Testis (tissue), 3 donors: ENCODE data around the gene VPS52. TPM values are rescaled to one million over a fixed set of nuclear protein-coding genes. Genes with fewer than 3 reads are reported as not detected.

Experiments
- DNase-seq: peaks from one replicate; pipeline ENCODE4 v3.0.0-alpha.2; 2019
- H3K27ac ChIP-seq, 2 donors: fragments of 200-600 bp; sonication (generic); one replicate each; pipeline ENCODE4 v1.5.1; 2019
- H3K27me3 ChIP-seq: fragments of 200-600 bp; sonication (generic); one replicate; pipeline ENCODE4 v1.5.1; 2019
- H3K36me3 ChIP-seq: fragments of 200-600 bp; sonication (generic); one replicate; pipeline ENCODE4 v1.5.1; 2017; ENCODE audit warnings: low read depth; ENCODE audit errors: missing control alignments
- H3K4me1 ChIP-seq: fragments of 200-600 bp; sonication (generic); one replicate; pipeline ENCODE4 v1.5.1; 2019
- H3K4me3 ChIP-seq, 2 donors: fragments of 200-600 bp; sonication (generic); one replicate each; pipeline ENCODE4 v1.5.1; 2017 to 2019
- H3K9me3 ChIP-seq: fragments of 200-600 bp; sonication (generic); one replicate; pipeline ENCODE4 v1.5.1; 2017
- CTCF ChIP-seq, 3 experiments: fragments of 450-650 bp in 2 of 3; fragments of 200-600 bp in 1 of 3; sonication (generic) in 1 of 3; IDR thresholded peaks; one replicate each; pipeline ENCODE4 v1.5.1; 2016 to 2019; ENCODE audit warnings: antibody characterized with exemption in 3 of 3, mild to moderate bottlenecking in 2 of 3, moderate library complexity in 1 of 3
- POLR2A ChIP-seq: fragments of 450-650 bp; IDR thresholded peaks from one replicate; pipeline ENCODE4 v1.6.1; 2017; ENCODE audit warnings: antibody characterized with exemption, mild to moderate bottlenecking, moderate library complexity
- WGBS, 2 donors: methylation state at CpG; one replicate each; pipeline ENCODE4 v1.1.5; 2018; 5-methylcytosine and 5-hydroxymethylcytosine counted together
- intact Hi-C: fragments of 100-400 bp; cut with DNase I; formaldehyde crosslinking; loops from one replicate; pipeline ENCODE4 v1.15.1; 2023; ENCODE audit warnings: low total_unique reads
- polyA plus RNA-seq: library from polyadenylated mRNA; stranded (reverse); fragments of 350-450 nt; fragmentation: Illumina TruSeq; extraction: RNeasy Lipid Tissue Mini Kit (QIAGEN cat#74804); gene quantifications from one replicate; pipeline ENCODE4 v1.2.3, GENCODE V29; 2014; ENCODE audit warnings: low read depth, low replicate concordance; ENCODE audit not compliant: insufficient read depth
- total RNA-seq, 2 donors: library from RNA; depleted of rRNA; stranded (reverse); fragments of >200 nt; gene quantifications; one replicate each; pipeline ENCODE4 v1.2.3, GENCODE V29; 2016

Gene VPS52
- total and polyA plus RNA-seq, 3 donors from 2014 or later, result 71.0 to 87.1 (median 85.0) TPM

GRCh38 chr6:33212857-33213165 is 58.9 kb downstream of the VPS52 start:
- H3K4me3 ChIP-seq, result peak overlapping the region; percentile 42 to 48
- no peaks in the 10 kb centered on the region for H3K9me3 ChIP-seq
- intact Hi-C loops, result no loop called here
- no peak for DNase-seq
- H3K27me3 ChIP-seq, result no peaks in the 10 kb centered on the region
- H3K27ac ChIP-seq, result peak overlapping the region in 1 of 2 donors; percentile 2
- TF ChIP-seq POLR2A (no peak), CTCF (IDR thresholded peaks at IDR 0.05) (no peak)
- no peaks in the 10 kb centered on the region for H3K36me3 ChIP-seq
- peaks cover 18% of the 10 kb centered on the region for H3K4me1 ChIP-seq
- 6 to 12% methylated on average over 6 of the region's 6 CpGs for WGBS, 2 donors

GRCh38 chr6:33211666-33212422 is 59.8 kb downstream of the VPS52 start:
- WGBS, 2 donors, result 85% methylated on average over 16 to 18 of the region's 18 CpGs
- peaks cover 28% of the 10 kb centered on the region for H3K4me1 ChIP-seq
- H3K27ac ChIP-seq, result no peak overlapping the region
- no peak for DNase-seq
- intact Hi-C loops, result no loop called here
- TF ChIP-seq CTCF (IDR thresholded peaks at IDR 0.05) (no peak), POLR2A (no peak)
- H3K27me3 ChIP-seq, result no peaks in the 10 kb centered on the region
- no peak overlapping the region for H3K4me3 ChIP-seq
- no peaks in the 10 kb centered on the region for H3K36me3 ChIP-seq
- H3K9me3 ChIP-seq, result no peaks in the 10 kb centered on the region

- Histone ChIP-seq H3K4me3 (no peak overlapping the region), H3K27ac (no peak overlapping the region), H3K9me3 (no peaks in the 10 kb centered on the region), H3K27me3 (no peaks in the 10 kb centered on the region), H3K4me1 (peaks cover 31% of the 10 kb centered on the region), H3K36me3 (no peaks in the 10 kb centered on the region)
- intact Hi-C loops, result no loop called here
- TF ChIP-seq POLR2A (no peak), CTCF (IDR thresholded peaks at IDR 0.05) (no peak)
- no peak for DNase-seq
- WGBS, 2 donors, result 75 to 84% methylated on average over 9 to 15 of the region's 17 CpGs
Observed at GRCh38 chr6:33211136-33211535, 60.5 kb downstream of the VPS52 start.

GRCh38 chr6:33209856-33210255 is 61.8 kb downstream of the VPS52 start:
- TF ChIP-seq POLR2A (no peak), CTCF (IDR thresholded peaks at IDR 0.05) (no peak)

More at GRCh38 chr6:33209856-33210255, 61.8 kb downstream of the VPS52 start:
- Histone ChIP-seq H3K36me3 (no peaks in the 10 kb centered on the region), H3K4me1 (peaks cover 36% of the 10 kb centered on the region), H3K27ac (no peak overlapping the region), H3K4me3 (no peak overlapping the region), H3K27me3 (no peaks in the 10 kb centered on the region), H3K9me3 (no peaks in the 10 kb centered on the region)
- intact Hi-C loops, result loop anchor here (10.0 kb wide), 1 partner anchor 105 kb away; the partner anchor contains the start of genes TAPBP and ZBTB22
- 90% methylated on average over 10 of the region's 10 CpGs; no CpG with 5 or more reads in 1 of the 2 donors for WGBS, 2 donors
- no peak for DNase-seq
